Measurements from ENCODE around the gene SLC4A8. TPM values are rescaled to one million over a fixed set of nuclear protein-coding genes. Genes with fewer than 3 reads are reported as not detected.

The SLC4A8 gene
- polyA plus RNA-seq, 5 donors, result 1.1 to 2.9 (median 1.7) TPM

DNA sequence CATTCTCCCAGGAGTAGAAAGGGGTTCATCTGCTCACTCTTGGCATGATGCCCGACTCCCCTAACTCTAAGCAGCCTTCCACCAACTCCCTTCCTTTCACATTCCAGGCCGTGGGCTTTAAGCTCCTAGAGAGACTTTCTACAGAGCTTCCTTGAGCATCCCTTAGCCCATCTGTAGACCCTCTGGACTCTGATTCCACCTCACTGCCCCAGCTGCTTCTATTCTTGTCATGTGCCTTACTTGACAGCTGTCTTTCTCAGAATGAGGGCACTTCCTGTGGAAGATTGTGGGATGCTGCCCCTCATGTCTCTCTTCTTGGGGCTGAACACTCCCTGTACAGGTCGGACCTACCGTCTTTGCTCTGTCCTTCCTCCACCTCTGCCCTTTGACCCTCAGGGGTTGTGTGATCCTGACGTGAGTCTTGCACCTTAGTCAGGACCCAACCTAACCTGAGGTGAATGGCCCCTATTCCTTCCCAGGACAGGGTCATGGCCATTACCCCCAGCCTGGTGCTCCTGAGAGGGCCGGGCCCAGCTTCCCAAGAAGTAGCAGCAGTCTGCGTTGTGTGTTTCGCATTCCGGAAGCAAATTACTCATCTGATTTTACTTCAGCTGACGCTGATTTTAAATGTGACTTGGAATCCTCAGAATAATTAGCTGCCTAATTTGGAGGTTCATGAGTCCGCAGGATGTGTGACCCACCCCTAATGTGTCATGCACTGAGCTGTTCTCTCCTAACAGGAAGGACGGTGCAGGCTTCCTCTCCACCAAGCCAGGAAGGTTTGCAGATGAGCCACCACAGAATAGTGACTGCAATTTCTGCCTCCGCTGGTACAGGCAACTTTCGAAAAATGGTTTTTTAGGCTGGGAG lies 30.7 kb upstream of the SLC4A8 start:
- DNase-seq, result no peak

DNA sequence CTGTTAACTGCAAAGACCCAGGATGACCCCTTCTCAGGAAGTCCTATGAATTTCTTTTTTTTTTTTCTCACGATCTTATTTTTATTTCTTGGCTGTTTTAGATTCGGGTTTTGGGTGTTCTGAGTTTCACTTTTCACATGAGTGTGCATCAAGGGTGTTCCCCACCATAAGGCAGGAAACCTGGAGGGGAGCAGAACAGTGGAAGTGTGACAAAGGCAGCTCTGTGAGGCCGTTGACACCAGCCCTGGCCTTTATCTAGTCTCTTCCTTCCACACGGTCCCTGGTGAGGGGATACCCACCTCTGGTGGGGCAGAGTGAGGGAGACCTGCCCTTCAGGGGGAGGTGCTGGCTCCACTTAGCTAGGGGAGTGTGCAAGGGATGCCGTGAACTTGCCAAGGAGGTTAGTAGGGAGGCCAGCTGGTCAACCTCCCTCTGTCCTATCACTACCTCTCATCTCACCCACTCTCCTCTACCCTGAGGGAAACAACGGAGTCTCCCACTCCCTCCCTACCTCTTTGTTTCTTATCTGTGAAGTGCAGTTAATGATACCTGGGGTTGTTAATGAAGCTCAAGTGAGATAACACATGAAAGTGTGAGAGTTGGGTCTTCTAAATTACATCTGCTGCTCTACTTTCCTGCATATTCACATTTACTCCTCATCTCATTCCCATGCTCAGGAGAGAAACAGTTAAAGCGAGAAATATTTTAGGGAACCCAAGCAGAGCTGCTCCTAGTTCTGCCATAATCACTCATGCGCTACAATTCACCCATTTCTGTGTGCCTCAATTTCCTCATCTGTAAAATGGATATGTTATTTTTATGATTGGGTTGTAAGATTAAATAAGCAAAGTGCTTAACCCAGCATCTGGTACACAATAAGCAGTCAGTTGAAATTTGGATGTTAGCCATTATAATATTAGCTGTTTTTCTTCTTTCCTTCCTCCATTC lies 29.1 kb upstream of the SLC4A8 start:
- no peak for DNase-seq

GRCh38 chr12:51397670-51398069 lies 27.0 kb upstream of the SLC4A8 start:
- DNase-seq, result no peak

GRCh38 chr12:51399891-51400290 lies 24.7 kb upstream of the SLC4A8 start:
- DNase-seq, result no peak

DNA sequence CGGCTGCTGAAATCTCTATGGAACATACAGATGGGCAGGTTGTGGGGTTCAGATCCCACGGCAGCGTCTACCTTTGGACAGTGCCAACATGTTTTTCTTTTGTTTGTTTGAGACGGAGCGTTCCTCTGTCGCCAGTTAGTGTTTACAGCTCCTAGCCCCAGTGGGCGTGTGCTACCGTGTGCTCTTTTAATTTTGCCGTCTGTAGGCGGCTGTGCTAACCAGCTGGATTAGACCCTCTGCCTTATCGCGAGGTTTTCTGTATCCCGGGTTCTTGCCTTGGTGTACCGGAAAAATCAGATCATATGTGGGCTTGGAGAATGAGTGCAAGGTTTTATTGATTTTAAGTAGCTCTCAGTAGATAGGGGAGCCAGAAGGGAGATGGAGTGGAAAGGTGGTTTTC lies 23.6 kb upstream of the SLC4A8 start:
- DNase-seq, result no peak

- DNase-seq, result no peak
These were observed 23.1 kb upstream of the SLC4A8 start for GRCh38 chr12:51401486-51401885.

DNA sequence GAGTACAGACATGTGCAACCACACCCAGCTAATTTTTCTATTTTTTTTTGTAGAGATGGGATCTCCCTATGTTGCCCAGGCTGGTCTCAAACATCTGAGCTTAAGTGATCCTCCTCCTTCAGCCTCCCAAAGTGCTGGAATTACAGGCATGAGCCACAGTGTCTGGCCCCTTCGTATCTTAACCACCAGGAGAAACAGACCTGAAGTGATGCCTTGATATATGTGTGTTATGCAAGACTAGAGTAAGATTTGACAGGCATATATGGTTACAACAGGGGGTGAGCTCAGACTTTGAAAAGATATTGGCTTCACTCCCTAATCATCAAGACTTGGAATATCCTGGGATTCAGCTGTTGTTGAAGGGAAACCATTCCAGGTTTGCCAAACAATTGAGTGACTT lies 22.7 kb upstream of the SLC4A8 start:
- no peak for DNase-seq

DNA sequence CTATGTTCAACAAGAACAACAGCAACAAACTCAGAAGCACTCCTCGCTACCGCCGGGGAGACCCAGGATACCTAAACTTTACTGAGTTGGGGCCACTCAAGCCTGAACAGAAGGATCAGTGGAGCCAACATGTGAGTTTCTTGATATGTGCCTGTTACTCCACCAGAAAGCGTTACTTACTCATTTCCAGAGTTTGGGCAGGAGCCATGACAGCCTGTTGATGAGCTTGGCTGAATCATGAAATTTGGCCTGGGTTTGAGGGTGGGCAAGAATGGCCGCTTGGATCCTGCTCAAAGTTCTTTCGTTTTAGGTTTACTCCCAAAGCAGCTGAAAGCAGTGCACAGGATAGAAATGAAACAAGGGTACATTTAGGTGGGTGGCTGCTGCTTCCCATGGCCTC lies 21.5 kb upstream of the SLC4A8 start:
- no peak for DNase-seq

- no peak for DNase-seq
These were observed 20.9 kb upstream of the SLC4A8 start for GRCh38 chr12:51403681-51404136.

- no peak for DNase-seq
These were observed 20.0 kb upstream of the SLC4A8 start for GRCh38 chr12:51404627-51405026.

DNA sequence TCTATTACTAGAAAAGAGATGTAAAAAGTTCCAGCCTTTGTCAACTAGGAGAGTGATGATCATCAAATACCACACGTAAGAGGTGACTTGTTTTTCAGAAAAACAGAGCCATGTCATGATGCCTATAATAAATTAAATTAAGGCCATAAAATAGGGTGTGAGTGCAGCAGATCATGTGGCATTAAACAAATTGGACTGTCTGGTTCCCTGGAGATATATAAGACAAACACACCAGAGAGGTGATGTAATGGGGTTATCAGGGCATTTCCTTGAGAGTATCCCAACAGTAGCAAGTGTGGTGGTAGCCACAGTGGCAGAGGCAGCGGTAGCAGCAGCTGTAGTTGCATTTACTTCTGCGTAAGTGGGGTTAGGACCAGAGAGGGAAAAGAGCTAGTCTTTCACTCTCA lies 18.8 kb upstream of the SLC4A8 start:
- no peak for DNase-seq

GRCh38 chr12:51406290-51406689 lies 18.3 kb upstream of the SLC4A8 start:
- no peak for DNase-seq

- DNase-seq, result no peak
These were observed 17.8 kb upstream of the SLC4A8 start for GRCh38 chr12:51406859-51407258.

- DNase-seq, result no peak
These were observed 17.0 kb upstream of the SLC4A8 start for GRCh38 chr12:51407604-51408003.

DNA sequence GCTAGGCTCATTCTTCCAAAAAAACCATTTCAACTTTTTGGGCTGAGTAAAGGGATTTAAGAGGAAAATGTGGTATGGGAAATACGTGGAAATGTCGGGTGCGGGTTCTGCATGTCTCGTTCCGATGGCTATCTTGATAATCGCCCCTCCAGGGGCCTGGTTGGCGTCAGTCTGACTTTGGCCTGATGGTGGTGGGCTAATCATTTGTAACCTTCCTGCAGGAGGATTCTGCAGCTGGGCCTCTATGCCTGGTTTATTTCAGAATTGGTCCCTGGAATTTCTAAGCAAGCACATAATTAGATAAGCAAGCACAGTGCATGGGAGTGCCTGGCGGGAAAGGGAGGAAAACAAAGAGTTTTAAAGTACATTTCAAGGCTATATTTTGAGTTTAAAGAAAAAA lies 14.8 kb upstream of the SLC4A8 start:
- no peak for DNase-seq

- no peak for DNase-seq
These were observed 11.5 kb upstream of the SLC4A8 start for GRCh38 chr12:51413149-51413548.

DNA sequence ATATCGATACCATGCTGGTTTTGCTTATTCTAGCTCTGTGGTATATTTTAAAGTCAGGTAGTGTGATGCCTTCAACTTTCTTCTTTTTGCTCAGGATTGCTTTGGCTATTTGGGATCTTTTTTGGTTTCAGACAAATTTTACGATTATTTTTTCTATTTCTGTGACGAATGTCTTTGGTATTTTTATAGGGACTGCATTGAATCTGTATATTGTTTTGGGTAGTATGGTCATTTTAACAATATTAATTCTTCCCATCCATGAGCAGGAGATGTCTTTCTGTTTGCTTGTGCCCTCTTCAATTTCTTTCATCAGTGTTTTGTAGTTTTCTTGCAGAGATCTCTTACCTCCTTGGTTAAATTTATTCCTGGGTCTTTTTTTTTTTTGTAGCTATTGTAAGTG lies 10.8 kb upstream of the SLC4A8 start:
- no peak for DNase-seq

DNA sequence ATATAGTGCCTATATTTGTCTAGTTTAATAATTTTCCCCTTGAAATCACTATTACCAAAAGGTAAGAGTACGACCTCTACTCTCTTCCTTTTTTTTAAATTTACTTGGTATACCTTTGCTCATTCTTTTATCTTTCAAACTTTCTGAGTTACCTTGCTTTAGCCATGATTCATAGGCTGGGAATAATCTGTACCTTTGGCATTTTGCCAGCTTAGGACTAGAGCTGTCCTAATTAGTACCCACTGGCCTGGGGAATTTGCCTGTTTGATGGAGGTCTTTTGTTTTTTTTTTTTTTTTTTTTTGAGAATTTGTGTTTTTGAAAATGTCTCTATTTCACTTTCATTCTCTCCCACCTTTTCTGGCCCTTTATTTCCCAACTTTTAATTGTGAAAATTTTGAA lies 8.7 kb upstream of the SLC4A8 start:
- DNase-seq, result no peak

- DNase-seq, result no peak
These were observed 6.8 kb upstream of the SLC4A8 start for GRCh38 chr12:51417826-51418225.

GRCh38 chr12:51419425-51420193 lies 5.0 kb upstream of the SLC4A8 start:
- no peak for DNase-seq

GRCh38 chr12:51421266-51421884 lies 3.3 kb upstream of the SLC4A8 start:
- DNase-seq, result peak; percentile 40 to 53
